Activated CD4-positive, alpha-beta T cell treated with anti-CD3 and anti-CD28 coated beads, Interleukin-2, Interleukin-4, amounts not matched to agents 100 ng/mL and 50 ng/mL, durations not matched to agents 16 hours and 8 hours (primary cell): ENCODE data around the gene AHDC1.
A peak's percentile ranks its signal among the peaks of the same experiment; 100 is the strongest.
"Not testable (repeated sequence)": the region's sequence is repeated elsewhere in the genome, so short reads cannot be mapped to it uniquely, and the experiment has no call there.

Experiments
- DNase-seq: peaks from one replicate; pipeline ENCODE4 v3.0.0-alpha.2; 2020; ENCODE audit warnings: low spot score

AHDC1 gene, protein sequence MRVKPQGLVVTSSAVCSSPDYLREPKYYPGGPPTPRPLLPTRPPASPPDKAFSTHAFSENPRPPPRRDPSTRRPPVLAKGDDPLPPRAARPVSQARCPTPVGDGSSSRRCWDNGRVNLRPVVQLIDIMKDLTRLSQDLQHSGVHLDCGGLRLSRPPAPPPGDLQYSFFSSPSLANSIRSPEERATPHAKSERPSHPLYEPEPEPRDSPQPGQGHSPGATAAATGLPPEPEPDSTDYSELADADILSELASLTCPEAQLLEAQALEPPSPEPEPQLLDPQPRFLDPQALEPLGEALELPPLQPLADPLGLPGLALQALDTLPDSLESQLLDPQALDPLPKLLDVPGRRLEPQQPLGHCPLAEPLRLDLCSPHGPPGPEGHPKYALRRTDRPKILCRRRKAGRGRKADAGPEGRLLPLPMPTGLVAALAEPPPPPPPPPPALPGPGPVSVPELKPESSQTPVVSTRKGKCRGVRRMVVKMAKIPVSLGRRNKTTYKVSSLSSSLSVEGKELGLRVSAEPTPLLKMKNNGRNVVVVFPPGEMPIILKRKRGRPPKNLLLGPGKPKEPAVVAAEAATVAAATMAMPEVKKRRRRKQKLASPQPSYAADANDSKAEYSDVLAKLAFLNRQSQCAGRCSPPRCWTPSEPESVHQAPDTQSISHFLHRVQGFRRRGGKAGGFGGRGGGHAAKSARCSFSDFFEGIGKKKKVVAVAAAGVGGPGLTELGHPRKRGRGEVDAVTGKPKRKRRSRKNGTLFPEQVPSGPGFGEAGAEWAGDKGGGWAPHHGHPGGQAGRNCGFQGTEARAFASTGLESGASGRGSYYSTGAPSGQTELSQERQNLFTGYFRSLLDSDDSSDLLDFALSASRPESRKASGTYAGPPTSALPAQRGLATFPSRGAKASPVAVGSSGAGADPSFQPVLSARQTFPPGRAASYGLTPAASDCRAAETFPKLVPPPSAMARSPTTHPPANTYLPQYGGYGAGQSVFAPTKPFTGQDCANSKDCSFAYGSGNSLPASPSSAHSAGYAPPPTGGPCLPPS (N-terminal part only)

GRCh38 chr1:27603681-27604578 is at the start of gene AHDC1:
Gene AHDC1 (minus strand): TSS chr1:27604144. CDS start chr1:27552115, 52,029 bp downstream.
- DNase-seq, result peak; percentile 88

- no peak for DNase-seq
These were observed 48.3 kb upstream of the AHDC1 start for GRCh38 chr1:27652111-27652864.

GRCh38 chr1:27650539-27651175 is 46.7 kb upstream of the AHDC1 start:
- no peak for DNase-seq

DNA sequence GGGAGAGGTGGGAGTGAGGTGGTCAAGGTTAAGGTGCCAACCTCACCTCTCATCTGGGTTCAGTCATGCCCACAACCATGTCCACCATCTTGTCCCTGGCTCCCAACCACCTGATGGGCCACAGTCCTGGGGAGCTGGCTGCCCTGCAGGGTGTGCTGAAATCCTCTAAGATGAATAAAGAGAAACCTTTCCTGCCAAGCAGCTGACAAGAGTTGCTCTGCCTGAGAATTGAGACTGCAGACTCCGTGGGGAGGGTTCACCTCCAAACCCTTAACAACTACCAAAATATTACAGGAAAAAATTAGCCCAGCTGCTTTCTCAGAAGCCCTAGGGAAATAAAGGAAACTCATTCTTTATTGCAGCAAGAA is 46.2 kb upstream of the AHDC1 start:
- DNase-seq, result no peak

DNA sequence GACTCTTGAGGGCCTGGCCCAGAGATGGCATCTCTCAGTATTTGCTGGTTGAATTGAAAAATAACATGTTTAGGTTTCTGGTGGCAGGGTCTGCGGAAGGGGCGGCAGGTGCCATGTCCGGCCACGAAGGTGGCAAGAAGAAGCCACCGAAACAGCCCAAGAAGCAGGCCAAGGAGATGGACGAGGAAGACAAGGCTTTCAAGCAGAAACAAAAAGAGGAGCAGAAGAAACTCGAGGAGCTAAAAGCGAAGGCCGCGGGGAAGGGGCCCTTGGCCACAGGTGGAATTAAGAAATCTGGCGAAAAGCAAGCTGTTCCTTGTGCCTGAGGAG is 45.3 kb upstream of the AHDC1 start:
- DNase-seq, result no peak

- no peak for DNase-seq
These were observed 44.8 kb upstream of the AHDC1 start for GRCh38 chr1:27648602-27649305.

DNA sequence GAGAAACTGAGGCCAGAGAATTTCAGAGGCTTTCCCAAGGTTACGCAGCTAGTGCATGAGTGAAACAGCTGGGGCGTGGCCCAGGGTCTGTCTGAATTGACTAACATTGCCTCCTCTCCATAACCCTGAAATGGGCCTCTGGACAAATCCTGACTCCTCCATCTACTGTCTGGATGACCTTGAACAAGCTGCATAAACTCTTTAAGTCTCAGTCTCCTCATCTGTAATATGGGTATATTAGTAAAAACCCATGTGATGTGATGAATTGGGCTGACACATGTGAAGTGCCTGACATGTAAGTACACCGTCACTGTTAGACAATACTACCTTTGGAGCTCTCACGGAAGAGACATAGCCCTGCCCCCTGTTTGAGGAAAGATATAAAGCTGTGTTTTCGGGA is 43.4 kb upstream of the AHDC1 start:
- no peak for DNase-seq

- no peak for DNase-seq
These were observed 42.7 kb upstream of the AHDC1 start for GRCh38 chr1:27646676-27647075.

GRCh38 chr1:27645071-27645415 is 41.1 kb upstream of the AHDC1 start:
- no peak for DNase-seq

DNA sequence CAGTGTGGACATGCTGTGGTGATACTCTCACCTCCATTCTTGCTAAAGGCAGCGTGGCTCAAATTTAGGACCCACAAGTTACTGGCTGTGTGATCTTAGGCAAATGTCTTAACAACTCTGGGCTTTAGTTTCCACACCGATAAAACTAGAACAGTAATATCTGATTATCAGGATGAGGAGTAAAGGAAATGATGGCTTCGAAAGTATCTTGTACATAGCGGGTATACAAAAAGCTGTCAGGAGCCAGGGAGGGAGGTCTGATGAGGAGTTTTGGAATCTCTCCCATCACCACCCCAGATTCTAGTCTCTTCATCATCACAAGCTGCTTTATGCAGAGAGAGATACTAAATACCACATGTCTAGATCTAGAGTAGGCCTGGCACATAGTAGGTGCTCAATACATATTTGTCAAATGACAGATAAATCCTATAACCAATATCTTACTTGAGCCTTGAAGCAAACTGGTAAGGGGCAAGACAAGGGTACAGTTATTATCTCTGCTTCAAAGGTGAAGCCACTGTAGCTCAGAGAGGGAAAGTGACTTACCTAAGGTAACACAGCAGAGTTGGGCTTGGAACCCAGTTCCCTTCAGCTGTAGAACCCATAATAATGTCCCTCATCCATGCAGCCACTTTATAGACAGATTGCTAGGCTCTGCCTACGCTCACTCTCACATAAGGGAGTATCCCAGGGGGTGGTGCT is 40.6 kb upstream of the AHDC1 start:
- DNase-seq, result no peak

DNA sequence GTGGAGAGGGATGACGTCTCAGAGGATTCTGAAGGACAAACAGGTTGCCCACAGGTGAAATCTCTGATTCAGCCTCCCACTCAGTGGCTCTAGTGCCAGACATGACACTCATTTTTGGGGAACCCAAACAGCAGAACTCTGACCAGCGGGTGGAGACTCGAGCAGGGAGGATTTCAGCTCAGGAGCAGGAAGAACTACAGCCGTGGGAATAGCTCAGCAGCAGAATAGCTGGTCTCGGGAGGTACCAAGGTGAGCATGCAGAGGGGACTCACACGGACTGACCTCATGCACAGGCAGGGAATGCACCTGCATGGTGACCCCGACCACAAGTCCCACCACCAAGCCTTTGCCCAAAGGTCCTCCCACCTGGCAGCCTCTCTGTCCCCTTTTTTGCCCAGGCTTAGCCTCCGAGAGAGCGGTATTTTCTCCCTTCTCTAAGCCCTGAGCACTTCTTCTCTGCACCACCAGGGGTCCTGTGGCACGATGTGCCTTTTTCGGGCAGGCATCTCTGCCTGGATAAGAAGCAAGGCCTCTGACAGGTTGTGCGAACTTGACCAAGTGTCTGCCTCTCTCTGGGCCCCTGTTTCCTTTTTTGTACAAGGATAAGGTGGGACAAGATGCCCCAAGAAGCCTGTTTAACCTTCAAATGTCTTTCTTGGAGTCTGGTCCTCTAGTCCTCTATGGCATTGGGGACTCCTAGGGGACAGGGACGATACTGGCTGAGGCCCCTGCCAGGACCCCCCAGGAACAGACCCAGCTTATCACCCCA is 39.8 kb upstream of the AHDC1 start:
- DNase-seq, result peak; percentile 69

GRCh38 chr1:27640514-27640913 is 36.6 kb upstream of the AHDC1 start:
- DNase-seq, result not testable (repeated sequence)

- no peak for DNase-seq
These were observed 34.9 kb upstream of the AHDC1 start for GRCh38 chr1:27638805-27639204.

DNA sequence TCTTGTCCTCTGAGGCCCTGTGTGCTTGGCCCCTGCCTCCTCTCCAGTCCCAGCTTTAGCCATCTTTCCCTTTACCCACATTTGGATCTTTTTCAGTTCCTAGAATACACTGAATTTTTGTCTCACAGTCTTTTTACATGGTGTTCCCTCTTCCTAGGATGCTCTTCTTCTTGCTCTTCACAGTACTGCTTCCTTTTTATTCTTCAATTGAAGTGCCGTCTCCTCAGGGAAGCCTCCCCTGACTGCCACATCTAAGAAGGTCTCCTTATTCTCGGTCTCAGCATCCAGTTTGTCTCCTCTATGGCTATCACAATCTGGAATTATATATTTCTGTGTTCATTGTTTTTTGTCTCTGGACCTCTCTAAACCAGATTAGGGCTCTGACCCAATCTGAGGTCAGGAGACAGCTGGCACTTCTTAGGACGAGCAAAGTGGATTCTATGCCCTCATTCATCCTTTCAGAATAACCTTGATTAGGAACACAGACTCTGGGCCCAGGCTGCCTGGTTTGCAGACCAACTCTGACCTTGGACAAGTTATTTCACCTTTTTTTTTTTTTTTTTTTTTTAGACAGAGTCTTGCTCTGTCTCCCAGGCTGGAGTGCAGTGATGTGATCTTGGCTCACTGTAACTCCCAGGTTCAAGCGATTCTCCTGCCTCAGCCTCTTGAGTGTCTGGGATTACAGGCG is 34.2 kb upstream of the AHDC1 start:
- no peak for DNase-seq

GRCh38 chr1:27635396-27636142 is 31.6 kb upstream of the AHDC1 start:
- no peak for DNase-seq

- no peak for DNase-seq
These were observed 31.0 kb upstream of the AHDC1 start, which contains the start of gene FGR for GRCh38 chr1:27634985-27635367. Gene FGR (minus strand): TSS chr1:27635185. CDS start chr1:27623916, 11,269 bp downstream.
